ENCODE results near the gene VPS13C. TPM values are rescaled to one million over a fixed set of nuclear protein-coding genes. Genes with fewer than 3 reads are reported as not detected.

VPS13C gene
- total RNA-seq, 1 experiment from 2014 or later = 47.3 TPM

GRCh38 chr15:62068071-62068809, 8.0 kb upstream of the VPS13C start:
- intact Hi-C loops (cut with micrococcal nuclease; ENCODE audit: unreplicated experiment) = no loop called here
- Histone ChIP-seq H3K4me3 (ENCODE audit: low read depth in 2 of 2, low read length in 2 of 2) (peak overlapping the region; percentile 46 to 48), H3K9me3 (ENCODE audit: control insufficient read depth, insufficient read depth, low read depth, low read length) (no peaks in the 10 kb centered on the region), H3K27me3 (ENCODE audit: control insufficient read depth, insufficient read depth, low read length) (peaks cover 20% of the 10 kb centered on the region), H3K4me1 (ENCODE audit: control insufficient read depth, insufficient read depth, low read length) (peaks cover 7% of the 10 kb centered on the region), H3K27ac (ENCODE audit: low read length) (no peak overlapping the region), H3K36me3 (ENCODE audit: control insufficient read depth, insufficient read depth, low read length) (no peaks in the 10 kb centered on the region)
- DNase-seq (ENCODE audit: low read depth, low spot score) (no peak), ATAC-seq (peak; percentile 79)
- TF ChIP-seq CTCF (IDR thresholded peaks at IDR 0.05) (peak; percentile 30), POLR2AphosphoS5 (IDR thresholded peaks at IDR 0.05; ENCODE audit: low read depth, low read length) (no peak), TCF7L2 (IDR thresholded peaks at IDR 0.05; ENCODE audit: low read depth, low read length) (no peak)
- CTCF ChIA-PET = no interaction called here
- BruUV-seq (replicated peaks) = no TSS peak
- in situ Hi-C loops (cut with HindIII; ENCODE audit: low pct_unique_long_range_greater_than_20kb, low sequenced_read_pairs) = no loop called here
- POLR2A ChIA-PET = no interaction called here

GRCh38 chr15:62067448-62068044, 7.3 kb upstream of the VPS13C start:
- intact Hi-C loops (cut with micrococcal nuclease; ENCODE audit: unreplicated experiment) = no loop called here
- no peak for DNase-seq (ENCODE audit: low read depth, low spot score)
- Histone ChIP-seq H3K27me3 (ENCODE audit: control insufficient read depth, insufficient read depth, low read length) (peaks cover 24% of the 10 kb centered on the region), H3K4me1 (ENCODE audit: control insufficient read depth, insufficient read depth, low read length) (peaks cover 7% of the 10 kb centered on the region), H3K4me3 (ENCODE audit: low read depth in 2 of 2, low read length in 2 of 2) (peak overlapping the region; percentile 46 to 55), H3K27ac (ENCODE audit: low read length) (no peak overlapping the region), H3K36me3 (ENCODE audit: control insufficient read depth, insufficient read depth, low read length) (no peaks in the 10 kb centered on the region), H3K9me3 (ENCODE audit: control insufficient read depth, insufficient read depth, low read depth, low read length) (no peaks in the 10 kb centered on the region)
- peak; percentile 80 for ATAC-seq
- POLR2A ChIA-PET = no interaction called here
- BruUV-seq (replicated peaks) = no TSS peak
- TF ChIP-seq TCF7L2 (IDR thresholded peaks at IDR 0.05; ENCODE audit: low read depth, low read length) (no peak), CTCF (IDR thresholded peaks at IDR 0.05) (peak; percentile 28; the same call in 1 of the 2 replicates), POLR2AphosphoS5 (IDR thresholded peaks at IDR 0.05; ENCODE audit: low read depth, low read length) (no peak), SIN3A (IDR thresholded peaks at IDR 0.05; ENCODE audit: borderline replicate concordance, insufficient read depth, low read depth, low read length) (no peak)
- TF ChIP-seq, protein P1, sequence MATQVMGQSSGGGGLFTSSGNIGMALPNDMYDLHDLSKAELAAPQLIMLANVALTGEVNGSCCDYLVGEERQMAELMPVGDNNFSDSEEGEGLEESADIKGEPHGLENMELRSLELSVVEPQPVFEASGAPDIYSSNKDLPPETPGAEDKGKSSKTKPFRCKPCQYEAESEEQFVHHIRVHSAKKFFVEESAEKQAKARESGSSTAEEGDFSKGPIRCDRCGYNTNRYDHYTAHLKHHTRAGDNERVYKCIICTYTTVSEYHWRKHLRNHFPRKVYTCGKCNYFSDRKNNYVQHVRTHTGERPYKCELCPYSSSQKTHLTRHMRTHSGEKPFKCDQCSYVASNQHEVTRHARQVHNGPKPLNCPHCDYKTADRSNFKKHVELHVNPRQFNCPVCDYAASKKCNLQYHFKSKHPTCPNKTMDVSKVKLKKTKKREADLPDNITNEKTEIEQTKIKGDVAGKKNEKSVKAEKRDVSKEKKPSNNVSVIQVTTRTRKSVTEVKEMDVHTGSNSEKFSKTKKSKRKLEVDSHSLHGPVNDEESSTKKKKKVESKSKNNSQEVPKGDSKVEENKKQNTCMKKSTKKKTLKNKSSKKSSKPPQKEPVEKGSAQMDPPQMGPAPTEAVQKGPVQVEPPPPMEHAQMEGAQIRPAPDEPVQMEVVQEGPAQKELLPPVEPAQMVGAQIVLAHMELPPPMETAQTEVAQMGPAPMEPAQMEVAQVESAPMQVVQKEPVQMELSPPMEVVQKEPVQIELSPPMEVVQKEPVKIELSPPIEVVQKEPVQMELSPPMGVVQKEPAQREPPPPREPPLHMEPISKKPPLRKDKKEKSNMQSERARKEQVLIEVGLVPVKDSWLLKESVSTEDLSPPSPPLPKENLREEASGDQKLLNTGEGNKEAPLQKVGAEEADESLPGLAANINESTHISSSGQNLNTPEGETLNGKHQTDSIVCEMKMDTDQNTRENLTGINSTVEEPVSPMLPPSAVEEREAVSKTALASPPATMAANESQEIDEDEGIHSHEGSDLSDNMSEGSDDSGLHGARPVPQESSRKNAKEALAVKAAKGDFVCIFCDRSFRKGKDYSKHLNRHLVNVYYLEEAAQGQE (IDR thresholded peaks at IDR 0.05; ENCODE audit: insufficient read depth in 1 of 2, low read depth in 2 of 2, low read length in 1 of 2) = no peak
- in situ Hi-C loops (cut with HindIII; ENCODE audit: low pct_unique_long_range_greater_than_20kb, low sequenced_read_pairs) = no loop called here
- CTCF ChIA-PET = no interaction called here
